SH-SY5Y (cell line): Measurements from ENCODE around the gene ASXL3.

ENCODE experiments used
- GATA2 ChIP-seq: IDR thresholded peaks from 2 replicates; pipeline ENCODE4 v1.6.1; 2011; ENCODE audit warnings: mild to moderate bottlenecking, low read depth, low read length
- GATA3 ChIP-seq: IDR thresholded peaks from 2 replicates; pipeline ENCODE4 v1.6.1; 2011; ENCODE audit warnings: low read depth, mild to moderate bottlenecking, low read length, moderate library complexity

DNA sequence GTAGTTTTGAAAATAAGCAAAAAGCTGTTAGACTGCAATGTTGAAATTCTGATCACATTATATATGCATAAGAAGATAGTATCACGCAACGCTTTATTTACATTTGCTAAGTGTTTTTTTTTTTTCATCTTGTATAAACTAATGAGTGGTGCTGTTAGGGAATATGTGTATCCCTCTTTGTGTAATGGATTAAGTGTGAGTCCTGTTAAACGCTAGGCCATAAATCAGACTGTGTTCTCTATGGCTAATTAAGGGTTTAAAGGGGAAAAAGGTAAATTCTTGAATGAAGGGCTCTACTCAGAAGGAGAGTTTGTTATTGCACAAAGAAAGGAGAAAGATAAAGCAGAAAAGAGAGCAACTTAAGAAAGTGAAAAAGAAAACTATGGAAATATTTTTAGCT lies 4.8 kb upstream of the ASXL3 start:
- no peak for TF ChIP-seq GATA2
- TF ChIP-seq GATA3: no peak
